Esophagus squamous epithelium (tissue), 4 donors: ENCODE measurements around the gene IPMK.
"Not testable (repeated sequence)": the region's sequence is repeated elsewhere in the genome, so short reads cannot be mapped to it uniquely, and the experiment has no call there.

Source experiments
- POLR2A ChIP-seq, 4 donors: fragments of 450-650 bp; IDR thresholded peaks; one replicate each; pipeline ENCODE4 v1.6.1; 2017; ENCODE audit warnings: antibody characterized with exemption in 4 of 4, mild to moderate bottlenecking in 4 of 4, moderate library complexity in 3 of 4
- TF ChIP-seq, protein P1 (sequence below), 6 experiments: fragments of 450-650 bp in 4 of 6; fragments of 200-600 bp in 2 of 6; sonication (generic) in 2 of 6; IDR thresholded peaks; one replicate each; pipeline ENCODE4 v1.5.1; 2016 to 2019; ENCODE audit warnings: antibody characterized with exemption in 6 of 6, mild to moderate bottlenecking in 4 of 6, moderate library complexity in 4 of 6

DNA sequence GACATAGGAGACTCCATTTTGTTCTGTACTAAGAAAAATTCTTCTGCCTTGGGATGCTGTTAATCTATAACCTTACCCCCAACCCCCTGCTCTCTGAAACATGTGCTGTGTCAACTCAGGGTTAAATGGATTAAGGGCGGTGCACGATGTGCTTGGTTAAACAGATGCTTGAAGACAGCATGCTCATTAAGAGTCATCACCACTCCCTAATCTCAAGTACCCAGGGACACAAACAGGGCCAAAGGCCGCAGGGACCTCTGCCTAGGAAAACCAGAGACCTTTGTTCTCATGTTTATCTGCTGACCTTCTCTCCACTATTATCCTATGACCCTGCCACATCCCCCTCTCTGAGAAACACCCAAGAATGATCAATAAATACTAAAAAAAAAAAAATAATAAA is 23.0 kb downstream of the IPMK start:
- TF ChIP-seq, protein P1, sequence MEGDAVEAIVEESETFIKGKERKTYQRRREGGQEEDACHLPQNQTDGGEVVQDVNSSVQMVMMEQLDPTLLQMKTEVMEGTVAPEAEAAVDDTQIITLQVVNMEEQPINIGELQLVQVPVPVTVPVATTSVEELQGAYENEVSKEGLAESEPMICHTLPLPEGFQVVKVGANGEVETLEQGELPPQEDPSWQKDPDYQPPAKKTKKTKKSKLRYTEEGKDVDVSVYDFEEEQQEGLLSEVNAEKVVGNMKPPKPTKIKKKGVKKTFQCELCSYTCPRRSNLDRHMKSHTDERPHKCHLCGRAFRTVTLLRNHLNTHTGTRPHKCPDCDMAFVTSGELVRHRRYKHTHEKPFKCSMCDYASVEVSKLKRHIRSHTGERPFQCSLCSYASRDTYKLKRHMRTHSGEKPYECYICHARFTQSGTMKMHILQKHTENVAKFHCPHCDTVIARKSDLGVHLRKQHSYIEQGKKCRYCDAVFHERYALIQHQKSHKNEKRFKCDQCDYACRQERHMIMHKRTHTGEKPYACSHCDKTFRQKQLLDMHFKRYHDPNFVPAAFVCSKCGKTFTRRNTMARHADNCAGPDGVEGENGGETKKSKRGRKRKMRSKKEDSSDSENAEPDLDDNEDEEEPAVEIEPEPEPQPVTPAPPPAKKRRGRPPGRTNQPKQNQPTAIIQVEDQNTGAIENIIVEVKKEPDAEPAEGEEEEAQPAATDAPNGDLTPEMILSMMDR (IDR thresholded peaks at IDR 0.05) = not testable (repeated sequence)
- not testable (repeated sequence) for TF ChIP-seq POLR2A (IDR thresholded peaks at IDR 0.05)
